Measurements from ENCODE around the gene WNT9B.

Gene WNT9B

DNA sequence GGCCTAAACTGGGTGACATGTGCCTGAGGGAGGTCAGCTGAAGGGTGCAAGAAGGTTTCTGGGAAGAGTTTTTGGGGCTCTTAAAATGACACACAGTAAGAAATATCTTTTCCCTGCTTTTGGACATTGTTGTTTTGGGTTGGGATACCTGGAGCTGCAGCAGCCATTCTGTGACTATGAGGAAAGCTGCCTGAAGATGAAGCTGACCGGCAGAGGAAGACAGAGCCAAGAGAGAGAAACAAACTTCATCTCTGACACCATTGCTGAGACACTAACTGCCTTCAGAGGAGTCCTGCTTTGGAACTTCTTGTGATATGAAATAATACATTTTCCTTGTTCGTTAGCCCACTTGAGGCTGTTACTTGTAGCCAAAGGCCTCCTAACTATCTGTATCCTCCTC is 24.1 kb upstream of the WNT9B start:
- no peak overlapping the region for H3K4me3 ChIP-seq (ENCODE audit: low read depth, low read length)
- peaks cover 9% of the 10 kb centered on the region for H3K27me3 ChIP-seq (replicated peaks)
- in situ Hi-C loops (cut with HindIII; ENCODE audit: low pct_ligation_motif_present, low sequenced_read_pairs), result no loop called here

DNA sequence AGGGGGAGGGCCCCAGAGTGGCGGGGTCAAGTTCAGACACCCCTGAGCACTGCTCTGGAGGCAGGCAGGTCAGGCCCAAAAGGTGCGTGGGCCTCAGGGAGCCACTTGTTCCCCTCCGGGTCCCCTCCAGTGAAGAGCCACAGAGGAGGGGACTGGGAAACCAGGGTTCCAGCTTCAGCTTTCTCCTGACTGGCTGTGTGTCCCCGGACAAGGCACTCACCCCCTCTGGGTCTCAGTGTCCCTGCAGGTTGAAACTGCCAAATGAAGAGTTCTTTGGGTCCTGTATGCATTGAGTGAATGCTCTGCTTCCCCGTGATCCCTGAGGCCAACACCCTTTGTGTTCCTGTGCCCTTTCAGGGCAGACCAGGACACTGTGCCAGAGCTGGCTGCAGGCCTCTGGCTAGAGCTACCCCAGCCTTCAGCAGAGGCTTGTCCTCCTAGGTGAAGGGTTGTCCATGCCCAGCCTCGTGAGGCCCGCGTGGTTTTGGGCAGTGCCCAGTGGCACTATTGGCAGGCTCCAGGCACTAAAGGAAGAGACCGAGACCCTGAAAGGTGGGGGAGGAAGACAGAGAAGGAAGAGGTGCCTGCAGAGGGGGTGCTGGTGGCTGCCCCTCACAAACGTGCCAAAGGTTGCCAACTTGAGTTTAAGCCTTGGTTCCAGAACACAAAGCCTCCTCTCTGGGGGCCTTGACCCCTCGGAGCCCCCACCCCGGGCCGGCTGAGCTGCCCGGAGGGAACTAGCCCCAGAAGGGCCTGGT is 19.6 kb upstream of the WNT9B start:
- no peak overlapping the region for H3K27ac ChIP-seq
- TF ChIP-seq, protein P1, sequence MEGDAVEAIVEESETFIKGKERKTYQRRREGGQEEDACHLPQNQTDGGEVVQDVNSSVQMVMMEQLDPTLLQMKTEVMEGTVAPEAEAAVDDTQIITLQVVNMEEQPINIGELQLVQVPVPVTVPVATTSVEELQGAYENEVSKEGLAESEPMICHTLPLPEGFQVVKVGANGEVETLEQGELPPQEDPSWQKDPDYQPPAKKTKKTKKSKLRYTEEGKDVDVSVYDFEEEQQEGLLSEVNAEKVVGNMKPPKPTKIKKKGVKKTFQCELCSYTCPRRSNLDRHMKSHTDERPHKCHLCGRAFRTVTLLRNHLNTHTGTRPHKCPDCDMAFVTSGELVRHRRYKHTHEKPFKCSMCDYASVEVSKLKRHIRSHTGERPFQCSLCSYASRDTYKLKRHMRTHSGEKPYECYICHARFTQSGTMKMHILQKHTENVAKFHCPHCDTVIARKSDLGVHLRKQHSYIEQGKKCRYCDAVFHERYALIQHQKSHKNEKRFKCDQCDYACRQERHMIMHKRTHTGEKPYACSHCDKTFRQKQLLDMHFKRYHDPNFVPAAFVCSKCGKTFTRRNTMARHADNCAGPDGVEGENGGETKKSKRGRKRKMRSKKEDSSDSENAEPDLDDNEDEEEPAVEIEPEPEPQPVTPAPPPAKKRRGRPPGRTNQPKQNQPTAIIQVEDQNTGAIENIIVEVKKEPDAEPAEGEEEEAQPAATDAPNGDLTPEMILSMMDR (IDR thresholded peaks at IDR 0.05; ENCODE audit: low read depth, low read length, missing control alignments), result no peak
- H3K27me3 ChIP-seq (replicated peaks), result peaks cover 2% of the 10 kb centered on the region
- no peak for DNase-seq
- in situ Hi-C loops (cut with HindIII; ENCODE audit: low pct_ligation_motif_present, low sequenced_read_pairs), result no loop called here
- H3K4me3 ChIP-seq (ENCODE audit: low read depth, low read length), result no peak overlapping the region
- no peaks in the 10 kb centered on the region for H3K36me3 ChIP-seq (replicated peaks)

More for the DNA sequence above, 24.1 kb upstream of the WNT9B start:
- DNase-seq, result no peak
- TF ChIP-seq, protein P1 (IDR thresholded peaks at IDR 0.05; ENCODE audit: low read depth, low read length, missing control alignments), result no peak
- Histone ChIP-seq H3K27ac (no peak overlapping the region), H3K36me3 (replicated peaks) (no peaks in the 10 kb centered on the region)

DNA sequence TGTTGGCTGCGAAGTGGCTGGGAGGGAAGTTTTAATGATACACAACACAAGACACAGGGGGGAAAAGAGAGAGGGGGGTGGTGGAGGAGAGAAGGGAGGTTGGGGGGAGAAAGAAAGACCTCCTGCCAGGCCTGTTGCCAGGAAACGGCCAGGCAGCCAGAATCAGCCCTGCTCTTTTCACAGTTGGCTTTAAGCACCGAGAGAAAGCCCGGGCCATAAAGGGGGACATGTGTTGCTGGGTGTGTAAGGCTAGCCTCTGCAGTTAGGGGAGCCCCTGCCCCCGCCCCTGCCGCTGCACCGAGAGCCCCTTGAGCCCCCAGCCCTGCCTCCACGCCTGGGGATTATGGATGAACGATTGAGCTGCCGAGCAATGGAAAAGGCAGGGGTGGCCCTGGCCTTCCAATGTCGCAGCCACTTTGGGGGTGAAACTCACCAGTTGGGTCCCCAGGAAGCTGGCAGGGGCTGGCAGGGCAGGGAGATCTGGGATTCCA is 19.0 kb upstream of the WNT9B start:
- Histone ChIP-seq H3K36me3 (replicated peaks) (no peaks in the 10 kb centered on the region), H3K4me3 (ENCODE audit: low read depth, low read length) (no peak overlapping the region), H3K27me3 (replicated peaks) (peaks cover 2% of the 10 kb centered on the region), H3K27ac (no peak overlapping the region)
- TF ChIP-seq, protein P1 (IDR thresholded peaks at IDR 0.05; ENCODE audit: low read depth, low read length, missing control alignments), result no peak
- in situ Hi-C loops (cut with HindIII; ENCODE audit: low pct_ligation_motif_present, low sequenced_read_pairs), result no loop called here
- DNase-seq, result no peak

DNA sequence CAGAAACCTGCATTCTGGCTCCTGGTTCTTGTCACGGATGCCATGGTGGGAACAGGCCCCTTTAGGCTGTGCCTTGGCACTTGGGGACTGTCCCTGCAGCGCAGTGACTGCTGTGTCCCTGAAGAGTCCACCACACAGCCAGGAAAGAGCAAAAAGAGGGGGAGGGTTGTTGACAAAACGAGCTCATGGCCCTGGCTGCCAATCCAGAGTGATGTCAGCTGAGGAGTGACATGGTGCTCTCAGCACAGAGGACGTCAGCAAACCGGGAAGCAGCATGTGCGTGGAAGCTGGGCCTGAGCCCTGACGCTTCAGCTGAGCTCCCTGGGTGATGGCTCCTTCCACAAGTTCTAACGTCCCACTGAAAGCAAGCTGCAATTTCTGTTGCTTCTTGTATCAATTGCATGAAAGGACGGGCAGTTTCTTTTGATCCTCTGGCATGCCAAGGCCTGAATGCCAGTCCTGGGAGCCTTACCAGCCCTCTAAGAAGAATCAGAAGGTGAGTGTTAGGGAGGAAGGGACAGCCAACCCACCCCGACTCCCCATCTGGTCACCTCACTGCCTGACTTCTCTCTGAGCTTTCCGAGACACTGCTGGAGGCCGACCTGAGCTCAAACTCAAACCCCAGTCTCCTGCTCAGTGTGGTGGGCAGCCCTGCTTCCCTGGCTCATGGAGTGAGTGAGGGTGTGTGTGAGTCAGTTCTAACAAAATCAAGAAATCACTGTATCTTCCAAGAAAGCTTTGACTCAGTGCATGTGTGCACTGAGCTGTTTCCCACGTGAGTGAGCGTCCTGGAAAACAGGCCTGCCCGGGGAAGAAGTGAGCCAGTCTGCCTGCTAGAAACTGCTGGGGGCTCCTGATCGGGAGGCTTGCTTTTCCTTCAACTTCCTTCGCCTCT is 18.2 kb upstream of the WNT9B start:
- in situ Hi-C loops (cut with HindIII; ENCODE audit: low pct_ligation_motif_present, low sequenced_read_pairs), result no loop called here
- DNase-seq, result peak; percentile 54
- TF ChIP-seq, protein P1 (IDR thresholded peaks at IDR 0.05; ENCODE audit: low read depth, low read length, missing control alignments), result no peak
- Histone ChIP-seq H3K36me3 (replicated peaks) (no peaks in the 10 kb centered on the region), H3K27ac (no peak overlapping the region), H3K27me3 (replicated peaks) (peaks cover 2% of the 10 kb centered on the region), H3K4me3 (ENCODE audit: low read depth, low read length) (no peak overlapping the region)

DNA sequence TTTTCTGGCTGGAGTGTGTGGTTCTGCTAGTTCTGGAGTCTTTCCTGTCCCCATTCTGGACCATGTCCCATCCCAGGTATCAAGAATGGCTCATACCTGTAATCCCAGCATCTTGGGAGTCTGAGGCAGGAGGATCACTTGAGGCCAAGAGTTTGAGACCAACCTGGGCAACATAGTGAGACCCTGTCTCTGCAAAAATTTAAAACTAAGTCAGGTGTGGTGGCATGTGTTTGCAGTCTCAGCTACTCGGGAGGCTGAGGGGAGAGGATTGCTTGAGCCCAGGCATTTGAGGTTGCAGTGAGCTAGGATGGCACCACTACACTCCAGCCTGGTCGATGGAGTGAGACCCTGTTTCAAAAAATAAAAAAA is 17.6 kb upstream of the WNT9B start:
- H3K27me3 ChIP-seq (replicated peaks), result peaks cover under 1% of the 10 kb centered on the region

More for the DNA sequence above, 17.6 kb upstream of the WNT9B start:
- TF ChIP-seq, protein P1 (IDR thresholded peaks at IDR 0.05; ENCODE audit: low read depth, low read length, missing control alignments), result no peak
- in situ Hi-C loops (cut with HindIII; ENCODE audit: low pct_ligation_motif_present, low sequenced_read_pairs), result no loop called here
- Histone ChIP-seq H3K4me3 (ENCODE audit: low read depth, low read length) (no peak overlapping the region), H3K36me3 (replicated peaks) (no peaks in the 10 kb centered on the region), H3K27ac (no peak overlapping the region)
- no peak for DNase-seq
